Fibroblast of skin of scalp (primary cell): ENCODE data around the gene HAPSTR1.
"Not testable (repeated sequence)": the region's sequence is repeated elsewhere in the genome, so short reads cannot be mapped to it uniquely, and the experiment has no call there.

Experiments
- DNase-seq: peaks from one replicate; pipeline ENCODE4 v3.0.0-alpha.2; 2013

Gene HAPSTR1

DNA sequence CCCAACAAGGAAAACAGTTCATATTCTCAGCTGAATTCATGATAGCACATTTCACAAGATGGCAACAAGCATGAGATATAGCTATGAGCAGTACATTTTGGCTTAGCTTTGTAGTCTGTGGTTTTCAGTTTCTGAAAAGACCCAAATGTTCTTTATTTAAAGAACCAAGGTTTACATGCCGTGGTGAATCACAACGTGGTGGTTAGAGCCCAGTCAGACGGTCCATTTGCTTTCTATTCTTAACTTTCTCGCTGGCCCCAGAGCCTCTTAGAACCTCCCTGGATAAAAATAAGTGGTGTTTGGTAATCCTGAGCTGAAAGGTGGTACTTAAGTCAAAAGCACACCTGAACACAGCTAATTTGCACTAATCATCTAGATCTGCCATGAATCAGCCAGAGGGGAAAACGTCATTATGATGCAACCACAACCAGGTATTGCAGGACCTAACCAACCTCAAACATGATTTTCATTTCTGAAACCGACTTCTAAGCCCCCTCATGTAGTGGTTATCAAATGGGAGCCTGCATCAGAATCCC is 18.6 kb upstream of the HAPSTR1 start:
- DNase-seq: peak; percentile 83

DNA sequence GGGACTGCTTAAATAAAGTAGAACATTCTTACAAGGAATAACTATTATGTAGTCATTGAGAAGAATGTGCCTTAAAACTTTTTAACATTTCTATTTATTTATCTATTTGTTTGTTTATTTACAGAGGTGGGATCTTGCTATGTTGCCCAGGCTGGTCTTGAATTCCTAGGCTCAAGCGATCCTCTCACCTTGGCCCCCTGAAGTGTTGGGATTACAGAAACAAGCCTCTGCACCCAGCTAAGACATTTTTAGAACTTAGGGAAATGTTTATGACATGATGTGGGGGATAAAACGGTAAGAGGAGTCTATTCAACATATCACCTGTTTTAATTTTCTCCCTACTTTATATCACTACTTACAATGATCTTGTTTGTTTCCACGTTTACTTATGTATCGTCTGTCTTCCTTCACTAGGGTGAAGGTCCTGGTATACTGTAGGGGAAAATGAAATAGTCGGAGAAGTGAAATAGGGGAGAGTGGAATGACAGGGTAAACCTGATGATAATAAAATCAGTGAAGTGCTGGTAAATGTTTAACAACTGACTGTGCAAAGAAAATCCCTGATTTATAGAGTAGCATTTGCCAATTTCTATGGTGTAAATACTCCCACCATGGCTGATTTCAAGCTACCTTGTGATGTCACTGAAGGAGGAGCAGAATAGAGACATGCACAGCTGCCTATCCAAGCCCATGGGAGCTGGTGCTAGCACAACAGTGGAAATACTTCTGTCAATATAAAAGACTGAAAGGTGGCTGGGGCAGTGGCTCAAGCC is 16.0 kb upstream of the HAPSTR1 start:
- DNase-seq: no peak

DNA sequence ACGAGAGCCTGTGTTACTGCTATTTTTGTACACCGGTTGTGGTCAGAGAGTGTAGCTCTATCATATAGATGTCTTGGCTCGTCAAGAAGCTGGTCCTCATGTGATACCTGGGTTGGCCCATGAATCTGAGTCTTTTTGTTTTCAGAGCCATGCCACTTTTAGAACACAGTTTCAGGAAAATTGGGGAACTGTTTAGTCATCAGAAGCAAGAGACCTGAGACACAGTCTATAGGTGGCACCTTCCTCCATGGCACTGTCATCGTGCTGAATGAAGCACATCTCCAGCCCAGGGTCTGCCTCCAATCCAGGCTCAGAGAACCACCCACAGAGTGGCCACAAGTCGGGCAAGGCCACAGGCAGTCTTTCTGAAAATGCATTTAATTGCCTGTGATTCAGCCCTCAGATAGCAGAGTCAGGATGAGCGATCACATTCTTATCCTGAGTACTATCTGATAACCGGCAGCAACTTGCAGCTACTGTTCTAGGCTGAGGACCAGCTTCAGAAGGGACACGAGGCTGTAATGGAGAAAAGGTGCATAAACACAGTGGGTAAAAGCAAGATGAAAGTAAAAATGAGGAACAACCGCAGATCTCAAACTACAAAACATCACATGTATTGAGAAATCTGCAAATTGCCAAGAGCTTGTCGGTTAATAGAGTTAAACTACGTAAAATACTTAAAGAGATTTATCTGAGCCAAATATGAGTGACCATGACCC is 14.2 kb upstream of the HAPSTR1 start:
- DNase-seq: peak; percentile 86

DNA sequence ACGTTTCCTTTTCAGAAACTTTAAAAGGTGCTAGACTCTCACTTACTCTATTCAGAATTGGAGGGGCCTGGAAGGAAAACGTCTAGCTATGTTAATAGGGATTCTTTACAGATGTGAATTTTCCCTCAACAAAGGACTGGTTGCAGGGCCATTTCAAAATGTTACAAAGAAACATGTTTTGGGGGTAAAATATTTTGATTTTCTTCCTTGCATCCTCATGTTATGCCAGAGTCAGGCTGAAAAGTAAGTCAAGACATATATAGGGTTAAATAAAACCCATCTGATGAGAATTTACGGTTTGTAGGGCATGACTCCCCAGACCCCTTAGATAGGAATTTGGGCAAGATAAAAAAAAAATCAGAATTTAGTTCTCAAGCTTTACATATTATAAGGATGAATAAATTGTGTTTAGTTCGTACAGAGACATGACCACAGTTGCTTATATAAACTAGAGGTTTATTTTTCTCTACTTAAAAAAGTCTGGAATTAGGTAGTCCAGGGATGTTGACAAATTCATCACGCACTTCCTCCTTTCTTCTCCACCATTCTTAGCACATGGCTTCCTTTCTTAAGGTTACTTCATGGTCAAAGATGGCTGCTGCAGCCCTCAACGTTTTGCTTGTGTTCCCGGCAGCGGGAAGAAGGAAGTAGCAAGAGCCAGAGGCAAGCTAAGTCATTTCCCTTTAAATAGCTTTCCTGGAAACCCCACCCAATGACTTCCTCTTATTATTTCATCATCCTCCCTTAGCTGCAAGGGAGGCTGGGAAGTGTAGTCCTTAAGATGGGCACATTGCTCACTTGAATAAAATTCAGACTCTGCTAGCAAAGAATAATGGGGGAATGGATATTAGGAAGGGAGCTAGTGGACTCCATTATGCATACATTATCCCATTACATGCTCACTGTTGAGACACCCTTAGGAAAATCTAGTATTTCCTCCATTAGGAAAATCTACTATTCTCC is 12.7 kb upstream of the HAPSTR1 start:
- peak; percentile 90 for DNase-seq

DNA sequence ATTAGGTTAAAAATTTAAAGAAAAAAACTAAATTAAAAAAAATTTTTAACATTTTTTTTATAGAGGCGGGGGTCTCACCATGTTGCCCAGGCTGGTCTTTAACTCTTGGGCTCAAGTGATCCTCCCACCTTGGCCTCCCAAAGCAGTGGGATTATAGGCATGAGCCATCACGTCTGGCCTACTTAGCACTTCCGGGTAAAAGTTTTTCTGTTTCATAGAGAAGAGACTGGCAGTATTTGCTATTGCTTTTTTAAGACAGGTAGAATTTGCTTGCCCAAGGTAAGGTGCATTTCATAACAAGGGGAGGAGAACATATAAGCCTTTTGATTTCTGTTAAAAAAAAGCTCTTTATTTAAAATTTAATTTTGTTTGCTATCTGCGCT is 12.0 kb upstream of the HAPSTR1 start:
- DNase-seq: no peak

DNA sequence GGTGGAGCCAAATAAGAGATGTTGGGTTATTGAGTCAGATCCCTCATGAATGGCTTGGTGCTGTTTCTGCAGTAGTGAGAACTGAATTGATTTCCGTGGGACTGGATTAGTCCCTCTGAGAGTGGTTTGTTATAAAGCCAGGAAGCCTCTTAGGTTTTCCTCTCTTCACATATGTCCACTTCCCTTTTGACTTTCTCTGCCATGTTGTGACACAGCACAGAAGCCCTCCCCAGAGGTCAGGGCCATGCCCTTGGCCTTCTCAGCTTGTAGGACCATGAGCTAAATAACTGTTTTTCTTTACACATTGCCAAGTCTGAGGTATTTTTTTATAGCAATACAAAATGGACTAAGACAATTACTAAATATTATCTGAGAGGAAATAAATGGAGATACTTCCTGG is 10.3 kb upstream of the HAPSTR1 start:
- no peak for DNase-seq

DNA sequence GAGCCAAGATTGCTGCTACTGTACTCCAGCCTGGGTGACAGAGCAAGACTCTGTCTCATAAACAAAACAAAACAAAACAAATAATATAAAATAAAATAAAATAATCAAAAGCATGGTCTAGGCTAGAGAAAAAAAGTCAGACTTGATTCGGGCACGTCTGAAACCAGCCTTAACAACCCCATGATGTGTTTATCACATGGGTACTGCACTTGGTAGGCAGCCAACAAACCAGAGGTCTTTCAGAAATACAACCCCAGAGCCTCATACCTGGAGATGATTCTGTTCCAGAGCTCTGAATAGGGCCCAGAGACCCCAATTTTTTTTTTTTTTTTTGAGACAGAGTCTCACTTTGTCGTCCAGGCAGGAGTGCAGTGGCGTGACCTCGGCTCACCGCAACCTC is 9.6 kb upstream of the HAPSTR1 start:
- DNase-seq: no peak

DNA sequence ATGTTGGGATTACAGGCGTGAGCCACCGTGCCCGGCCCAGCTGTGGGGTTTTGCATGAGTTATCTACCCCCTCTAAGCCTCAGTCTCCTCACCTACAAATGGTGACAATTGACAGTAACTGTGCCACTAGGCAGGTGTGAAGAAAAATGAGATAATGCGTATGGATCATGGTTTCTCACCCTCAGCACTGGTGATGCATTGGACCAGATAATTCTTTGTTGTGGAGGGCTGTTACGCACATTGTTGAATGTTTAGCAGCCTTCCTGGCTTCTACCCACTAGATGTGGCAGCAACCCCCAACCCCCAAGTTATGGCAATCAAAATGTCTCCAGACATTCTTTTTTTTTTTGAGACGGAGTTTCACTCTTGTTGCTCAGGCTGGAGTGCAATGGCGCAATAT is 9.0 kb upstream of the HAPSTR1 start:
- DNase-seq: no peak

DNA sequence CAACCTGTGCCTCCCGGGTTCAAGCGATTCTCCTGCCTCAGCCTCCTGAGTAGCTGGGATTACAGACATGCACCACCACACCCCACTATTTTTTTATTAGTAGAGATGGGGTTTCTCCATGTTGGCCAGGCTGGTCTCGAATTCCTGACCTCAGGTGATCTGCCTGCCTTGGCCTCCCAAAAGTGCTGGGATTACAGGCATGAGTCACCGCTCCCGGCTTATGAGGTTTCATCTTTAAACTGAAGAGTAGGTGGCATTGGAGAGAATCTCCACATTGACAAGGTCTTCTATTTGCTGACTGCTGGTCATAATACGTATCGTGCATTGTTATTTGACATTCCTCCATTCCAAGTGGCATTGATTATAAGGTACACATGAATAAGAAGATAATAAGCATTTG is 3.7 kb upstream of the HAPSTR1 start:
- not testable (repeated sequence) for DNase-seq

DNA sequence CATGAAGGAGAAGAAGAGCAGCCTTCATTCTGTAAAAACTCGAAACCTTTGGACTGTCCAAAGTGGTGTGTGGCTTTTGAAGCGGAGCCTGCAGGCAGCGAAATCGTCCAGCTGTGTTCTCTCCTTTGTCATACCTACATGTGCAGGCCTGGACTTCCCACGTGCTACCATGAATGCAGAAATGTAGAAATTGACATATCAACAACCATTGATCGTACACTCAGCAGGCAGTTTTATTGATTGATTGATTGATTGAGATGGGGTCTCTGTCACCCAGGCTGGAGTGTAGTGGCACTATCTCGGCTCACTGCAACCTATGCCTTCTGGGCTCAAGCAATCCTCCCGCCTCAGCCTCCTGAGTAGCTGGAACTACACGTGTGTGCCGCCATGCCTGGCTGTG is 2.6 kb upstream of the HAPSTR1 start:
- DNase-seq: no peak

DNA sequence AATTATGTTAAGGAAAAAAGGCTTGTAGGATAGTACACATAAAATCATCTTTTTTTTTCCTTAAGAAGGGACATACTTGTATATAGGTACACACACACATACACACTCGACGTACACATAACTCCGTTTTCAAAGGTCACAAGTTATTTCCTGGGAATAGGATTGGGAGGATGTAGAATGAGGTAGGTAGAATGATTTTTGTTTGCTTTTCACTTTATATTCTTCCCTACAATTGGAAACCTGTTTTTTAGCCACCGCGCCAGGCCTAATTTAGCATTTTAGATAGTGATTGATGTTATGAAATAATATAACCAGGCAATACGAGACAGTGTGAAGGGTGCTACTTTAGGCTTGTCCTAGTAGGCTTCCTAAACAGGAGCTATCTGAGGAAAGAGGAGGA is 1.8 kb upstream of the HAPSTR1 start:
- no peak for DNase-seq

DNA sequence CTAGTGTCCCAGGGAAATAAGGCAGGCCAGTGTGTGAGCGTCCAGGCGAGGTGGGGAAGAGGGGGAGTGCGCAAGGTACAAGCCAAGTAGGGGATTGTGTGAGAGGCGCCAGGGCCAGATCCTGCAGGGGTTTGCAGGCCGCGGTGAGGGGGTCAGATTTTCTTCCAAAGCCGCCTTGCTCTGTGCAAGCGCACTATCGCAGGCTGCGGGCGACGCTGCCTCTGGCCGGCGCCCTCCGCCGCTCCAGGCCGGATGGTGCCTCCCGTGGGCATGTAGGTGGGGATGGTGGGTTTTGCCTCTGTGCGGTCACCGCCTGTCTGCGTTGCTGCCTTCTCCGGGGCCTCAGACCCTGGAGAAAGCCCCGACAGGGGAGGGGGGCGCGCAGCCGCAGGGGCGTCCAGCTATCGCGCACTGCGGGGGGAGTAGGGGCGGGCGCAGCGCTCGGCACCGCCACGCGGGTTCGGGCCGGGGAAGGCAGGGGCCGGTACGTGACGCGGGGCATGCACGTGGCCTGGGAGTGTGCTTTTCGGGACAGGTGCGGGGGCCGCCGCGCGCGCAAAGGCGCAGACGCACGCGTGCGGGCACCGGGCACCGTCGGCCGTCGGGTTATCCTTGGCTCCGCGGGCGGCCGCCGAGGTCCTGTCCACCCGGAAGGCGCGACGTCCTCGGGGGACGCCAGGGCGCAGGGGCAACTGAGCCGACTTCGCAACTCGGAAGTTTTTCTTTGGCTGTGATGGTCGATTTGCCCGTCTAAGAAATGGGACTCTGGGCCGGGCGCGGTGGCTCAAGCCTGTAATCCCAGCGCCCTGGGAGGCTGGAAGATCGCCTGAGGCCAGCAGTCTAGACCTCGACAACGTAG is 1.1 kb upstream of the HAPSTR1 start:
- DNase-seq: no peak

DNA sequence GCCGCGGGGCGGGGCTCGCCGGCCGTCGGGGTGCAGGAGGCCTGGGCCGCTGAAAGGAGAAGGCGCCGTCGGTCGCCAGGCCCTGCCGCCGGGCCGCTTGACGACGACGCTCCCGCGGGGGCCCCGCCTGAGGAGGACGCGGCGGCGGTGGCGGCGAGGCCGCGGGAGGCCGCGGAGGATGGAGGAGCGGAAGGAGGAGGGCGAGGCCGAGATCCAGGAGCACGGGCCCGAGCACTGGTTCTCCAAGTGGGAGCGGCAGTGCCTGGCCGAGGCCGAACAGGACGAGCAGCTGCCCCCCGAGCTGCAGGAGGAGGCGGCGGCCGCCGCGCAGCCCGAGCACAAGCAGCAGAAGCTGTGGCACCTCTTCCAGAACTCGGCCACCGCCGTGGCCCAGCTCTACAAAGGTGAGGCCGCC is 430 bp downstream of the HAPSTR1 start:
- DNase-seq: no peak

DNA sequence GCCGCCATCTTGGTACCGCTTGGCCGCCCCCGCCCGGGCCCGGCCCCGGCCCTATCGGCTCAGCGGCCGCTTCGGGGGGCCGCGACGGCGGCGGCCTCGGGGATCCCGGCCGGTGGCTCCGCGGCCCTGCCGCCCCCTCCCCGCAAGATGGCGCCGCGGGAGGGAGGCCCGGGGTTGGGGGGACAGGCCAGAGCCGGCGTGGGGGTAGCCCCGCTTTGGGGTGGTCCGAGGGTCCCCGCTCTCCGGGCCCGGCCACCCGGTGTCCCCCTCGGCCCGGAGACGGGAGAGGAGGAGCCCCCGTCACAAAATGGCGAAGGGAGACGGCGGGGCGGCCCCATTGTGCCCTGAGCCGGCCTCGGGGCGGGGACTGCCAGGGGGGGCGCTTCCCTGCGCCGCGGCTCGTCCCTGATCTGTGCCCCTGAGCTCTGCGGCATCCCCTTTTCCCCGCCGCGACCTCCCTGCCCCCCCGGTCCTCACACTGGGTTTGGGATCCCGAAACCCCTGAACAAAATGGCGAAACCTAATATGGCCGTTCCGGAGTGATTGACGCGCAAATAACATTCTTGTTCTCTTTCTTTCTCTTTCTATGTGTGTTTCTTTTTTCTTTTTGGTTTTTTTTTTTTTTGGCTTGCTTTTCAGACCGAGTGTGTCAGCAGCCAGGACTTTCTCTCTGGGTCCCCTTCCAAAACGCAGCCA is 986 bp downstream of the HAPSTR1 start:
- DNase-seq: peak; percentile 29

DNA sequence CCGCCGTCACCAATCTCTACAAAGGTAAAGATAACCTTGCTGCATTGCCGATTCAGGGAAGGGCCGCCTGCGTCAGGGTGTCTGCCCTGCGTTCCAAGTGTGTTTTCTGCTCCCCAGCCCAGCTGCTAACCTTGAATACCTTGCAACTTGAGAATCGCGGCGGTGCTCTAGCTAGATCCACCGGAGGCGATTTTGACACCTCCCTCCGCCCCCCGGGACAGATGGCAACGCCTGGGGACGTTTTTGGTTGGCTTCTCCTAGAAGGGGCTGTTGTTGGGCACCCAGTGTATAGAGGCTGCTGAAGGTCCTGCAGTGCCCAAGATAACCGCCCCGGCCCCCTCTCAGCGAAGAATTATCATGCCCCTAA is 1.5 kb downstream of the HAPSTR1 start:
- no peak for DNase-seq

DNA sequence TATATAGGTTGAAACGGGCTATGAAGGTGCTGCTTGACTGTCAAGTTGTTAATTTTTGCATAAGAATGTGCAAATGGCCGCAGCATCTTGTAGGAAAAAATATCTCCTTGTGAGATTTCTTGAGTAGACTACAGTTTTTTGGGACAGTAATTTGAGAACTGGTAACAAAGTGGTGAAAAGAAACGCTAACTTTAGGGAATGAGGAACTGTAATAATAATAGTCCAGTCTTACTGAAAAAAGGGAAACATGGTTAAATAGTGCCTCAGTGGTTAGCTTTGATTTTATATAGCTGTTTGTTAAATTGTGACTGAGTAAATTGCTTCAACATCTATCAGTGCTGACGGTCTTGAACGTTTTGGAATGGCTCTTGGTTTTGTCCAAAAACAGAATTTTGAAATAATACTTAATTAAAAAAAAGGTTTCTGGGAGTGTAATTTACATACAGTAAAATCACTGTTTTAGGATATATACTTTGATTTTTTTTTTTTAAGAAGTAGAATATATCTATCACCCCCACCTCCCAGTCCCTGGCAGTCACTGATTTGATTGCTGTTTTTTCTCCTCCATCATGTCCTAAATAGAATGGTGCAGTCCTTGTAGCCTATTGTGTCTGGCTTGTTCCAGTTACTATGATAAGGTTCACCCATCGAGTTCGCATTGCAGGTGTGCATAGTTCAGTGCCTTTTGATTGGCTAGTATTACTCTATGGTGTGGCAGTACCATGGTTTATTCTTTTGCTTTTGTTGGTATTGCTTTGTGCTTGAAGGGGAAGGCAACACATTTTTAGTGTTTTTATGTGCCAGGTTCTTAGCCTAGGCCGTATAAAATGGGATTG is 2.8 kb downstream of the HAPSTR1 start:
- DNase-seq: no peak

DNA sequence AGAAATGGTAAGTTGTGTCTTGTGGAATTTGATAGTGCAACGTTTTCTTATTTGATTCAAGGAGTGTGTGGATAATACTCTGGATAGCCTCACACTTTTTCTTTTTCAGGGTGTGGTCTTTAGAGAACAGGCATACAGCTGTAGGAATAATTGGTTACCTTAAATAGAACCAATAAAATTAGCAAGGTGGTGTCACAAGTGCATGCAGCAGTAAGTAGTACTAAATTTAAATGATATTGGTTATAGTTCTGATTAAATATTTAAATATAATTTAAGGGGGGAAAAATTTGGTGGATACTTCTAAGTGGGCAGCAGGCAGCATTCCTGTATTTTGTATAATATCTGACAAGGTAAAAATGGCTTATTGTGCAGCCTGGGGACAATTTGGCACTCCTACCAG is 3.7 kb downstream of the HAPSTR1 start:
- no peak for DNase-seq

DNA sequence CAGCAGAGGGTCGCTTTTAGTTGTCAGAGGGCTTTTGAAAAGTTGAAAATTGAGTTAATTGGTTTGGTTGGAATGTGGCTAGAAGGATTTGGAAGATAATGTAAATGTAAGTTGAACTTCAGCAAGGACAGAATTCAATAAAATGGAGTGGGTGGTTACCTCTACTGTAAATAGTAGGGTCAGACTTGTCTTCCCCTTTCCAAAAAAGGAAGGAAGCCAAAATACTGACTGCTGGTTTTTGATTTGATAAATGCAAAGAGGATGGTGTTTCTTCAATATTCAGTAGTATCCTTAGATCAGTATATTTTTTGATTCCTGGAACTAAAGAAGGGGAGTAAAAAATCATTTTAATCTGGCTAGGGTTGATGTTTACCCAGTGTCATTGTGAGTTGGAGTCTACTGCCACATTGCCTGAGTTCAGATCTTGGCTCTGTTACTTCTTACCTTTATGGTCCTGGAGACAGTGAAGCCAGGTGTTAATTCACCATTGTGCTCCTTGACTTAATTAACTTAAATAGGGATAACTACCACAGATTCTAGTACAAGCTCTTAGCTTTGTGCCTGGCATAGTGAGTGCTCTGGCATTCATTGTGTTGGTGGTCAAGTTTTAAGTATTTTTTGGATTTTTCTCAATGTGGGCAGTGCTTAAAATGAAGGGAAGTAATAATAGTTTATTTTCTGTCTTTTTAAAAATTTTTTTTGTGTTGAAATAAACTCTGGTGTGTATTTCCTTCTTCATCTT is 4.4 kb downstream of the HAPSTR1 start:
- DNase-seq: no peak

DNA sequence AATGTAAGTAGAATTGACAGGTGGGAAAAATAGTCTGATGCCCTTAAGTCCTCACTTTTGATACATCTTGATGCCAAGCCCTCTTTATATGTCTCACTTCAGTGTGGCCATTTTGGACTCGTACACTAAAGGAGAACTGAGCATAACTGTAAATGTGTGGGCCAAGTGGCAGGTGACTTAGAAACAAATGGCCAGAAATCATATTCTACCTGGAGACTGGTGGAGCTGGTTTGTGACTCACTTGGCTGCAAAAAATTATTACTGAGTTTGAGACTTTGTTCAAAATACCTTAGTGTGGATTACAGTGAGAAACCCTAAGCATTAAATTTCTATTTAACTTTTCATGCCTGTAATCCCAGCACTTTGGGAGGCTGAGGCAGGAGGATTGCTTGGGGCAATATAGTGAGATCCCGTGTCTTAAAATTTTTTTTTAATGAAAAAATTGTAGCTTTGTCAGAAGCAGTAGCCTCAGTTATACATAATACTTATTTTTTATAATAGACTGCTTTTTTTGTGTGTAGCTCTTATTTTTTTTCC is 5.0 kb downstream of the HAPSTR1 start:
- no peak for DNase-seq
